Measurements from ENCODE around the gene RASSF5. TPM values are rescaled to one million over a fixed set of nuclear protein-coding genes. Genes with fewer than 3 reads are reported as not detected.

Gene RASSF5
- total and polyA plus RNA-seq, 10 of the 15 experiments (the other 5 are each of a cell fraction or from before 2014, with no cell fraction given), result 14.0 to 89.6 (median 68.9) TPM

- TF ChIP-seq CTCF (IDR thresholded peaks at IDR 0.05 in 2 of 3, conservative IDR thresholded peaks at IDR 0.05 in 1 of 3; ENCODE audit: control insufficient read depth in 2 of 3, extremely low read depth in 1 of 3, insufficient read depth in 1 of 3, low read depth in 3 of 3, low read length in 3 of 3) (no peak), SIN3A (IDR thresholded peaks at IDR 0.05; ENCODE audit: low read depth, low read length) (no peak), SP1 (IDR thresholded peaks at IDR 0.05; ENCODE audit: low read depth, low read length) (no peak), ELK1 (IDR thresholded peaks at IDR 0.05; ENCODE audit: low read depth, low read length) (no peak), POU2F2 (IDR thresholded peaks at IDR 0.05; ENCODE audit: borderline replicate concordance, low read depth, low read length) (peak; percentile 81; the same call in 2 of the 3 replicates), ZNF687 (IDR thresholded peaks at IDR 0.05) (peak; percentile 55), MYB (IDR thresholded peaks at IDR 0.05; ENCODE audit: borderline replicate concordance, low read depth, low read length) (no peak), MXI1 (IDR thresholded peaks at IDR 0.05; ENCODE audit: low read depth, low read length) (no peak), PML (IDR thresholded peaks at IDR 0.05; ENCODE audit: low read length) (no peak), IKZF2 (IDR thresholded peaks at IDR 0.05) (no peak), E2F4 (IDR thresholded peaks at IDR 0.05; ENCODE audit: low read depth, low read length) (no peak), HDGF (IDR thresholded peaks at IDR 0.05) (peak; percentile 73; the same call in 1 of the 2 replicates), ATF7 (IDR thresholded peaks at IDR 0.05; ENCODE audit: low read depth) (no peak), SRF (IDR thresholded peaks at IDR 0.05; ENCODE audit: low read depth in 2 of 2, low read length in 2 of 2) (no peak), FOXM1 (IDR thresholded peaks at IDR 0.05; ENCODE audit: low read depth, low read length) (no peak), CBX5 (IDR thresholded peaks at IDR 0.05; ENCODE audit: low read depth) (no peak), RFX5 (IDR thresholded peaks at IDR 0.05; ENCODE audit: low read depth, low read length) (no peak), RB1 (IDR thresholded peaks at IDR 0.05; ENCODE audit: borderline replicate concordance) (no peak; the same call in 1 of the 2 replicates), SKIL (IDR thresholded peaks at IDR 0.05; ENCODE audit: low read depth, poor library complexity, severe bottlenecking) (no peak)
Observed at GRCh38 chr1:206507284-206508129, at the start of gene RASSF5 (continued).
